ENCODE results near the gene TEX101. TPM values are rescaled to one million over a fixed set of nuclear protein-coding genes. Genes with fewer than 3 reads are reported as not detected.

Gene TEX101
- total and polyA plus RNA-seq, 8 donors = 0.28 TPM; not detected in 7

DNA sequence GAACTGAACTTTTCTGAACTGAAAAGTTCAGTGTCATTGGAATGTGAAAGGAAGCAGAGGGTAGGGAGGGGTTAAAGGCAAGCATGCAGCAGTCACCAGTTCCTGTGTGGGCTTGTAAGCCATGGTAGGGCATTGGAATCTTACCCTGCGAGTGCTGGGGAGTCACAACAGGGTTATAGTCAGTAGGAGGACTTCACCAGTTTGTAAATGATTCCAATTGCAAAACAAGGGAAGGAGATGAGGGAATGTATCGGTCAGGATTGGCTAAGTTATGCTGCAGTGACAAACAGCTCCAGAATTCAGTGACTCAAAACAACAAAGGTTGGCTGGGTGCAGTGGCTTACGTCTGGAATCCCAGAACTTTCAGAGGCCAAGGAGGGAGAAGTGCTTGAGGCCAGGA is 37.9 kb downstream of the TEX101 start:
- 67 to 72% (median 69%) methylated on average over 3 of the region's 3 CpGs for whole genome bisulfite sequencing, 5 donors
- intact Hi-C loops (cut with DNase I; ENCODE audit: low total_unique reads) = no loop called here

DNA sequence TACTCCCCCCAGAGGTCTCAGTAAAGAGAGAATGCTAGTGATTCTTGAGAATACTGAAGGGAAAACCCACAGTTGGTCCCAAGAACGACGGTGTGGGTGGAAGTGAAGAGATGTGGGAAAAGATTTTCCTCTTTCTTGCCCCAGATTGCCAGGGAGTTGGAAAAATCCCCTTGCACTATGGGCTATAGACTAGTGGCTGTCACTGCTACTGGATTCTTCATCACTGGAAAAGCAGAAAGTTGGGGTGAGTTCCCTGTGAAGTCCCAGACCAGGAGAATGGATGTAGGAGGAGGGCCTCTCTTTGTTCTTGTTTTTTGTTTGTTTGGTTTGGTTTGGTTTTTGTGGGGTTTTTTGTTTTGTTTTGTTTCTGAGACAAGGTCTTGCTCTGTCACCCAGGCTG is 39.3 kb downstream of the TEX101 start:
- no peak for DNase-seq
- intact Hi-C loops (cut with DNase I; ENCODE audit: low total_unique reads) = no loop called here
- H3K4me3 ChIP-seq = no peak overlapping the region
- H3K27ac ChIP-seq = no peak overlapping the region
- TF ChIP-seq EP300 (IDR thresholded peaks at IDR 0.05) (no peak), POLR2AphosphoS5 (IDR thresholded peaks at IDR 0.05) (no peak), POLR2A (IDR thresholded peaks at IDR 0.05) (no peak)
- TF ChIP-seq, protein P1, sequence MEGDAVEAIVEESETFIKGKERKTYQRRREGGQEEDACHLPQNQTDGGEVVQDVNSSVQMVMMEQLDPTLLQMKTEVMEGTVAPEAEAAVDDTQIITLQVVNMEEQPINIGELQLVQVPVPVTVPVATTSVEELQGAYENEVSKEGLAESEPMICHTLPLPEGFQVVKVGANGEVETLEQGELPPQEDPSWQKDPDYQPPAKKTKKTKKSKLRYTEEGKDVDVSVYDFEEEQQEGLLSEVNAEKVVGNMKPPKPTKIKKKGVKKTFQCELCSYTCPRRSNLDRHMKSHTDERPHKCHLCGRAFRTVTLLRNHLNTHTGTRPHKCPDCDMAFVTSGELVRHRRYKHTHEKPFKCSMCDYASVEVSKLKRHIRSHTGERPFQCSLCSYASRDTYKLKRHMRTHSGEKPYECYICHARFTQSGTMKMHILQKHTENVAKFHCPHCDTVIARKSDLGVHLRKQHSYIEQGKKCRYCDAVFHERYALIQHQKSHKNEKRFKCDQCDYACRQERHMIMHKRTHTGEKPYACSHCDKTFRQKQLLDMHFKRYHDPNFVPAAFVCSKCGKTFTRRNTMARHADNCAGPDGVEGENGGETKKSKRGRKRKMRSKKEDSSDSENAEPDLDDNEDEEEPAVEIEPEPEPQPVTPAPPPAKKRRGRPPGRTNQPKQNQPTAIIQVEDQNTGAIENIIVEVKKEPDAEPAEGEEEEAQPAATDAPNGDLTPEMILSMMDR (IDR thresholded peaks at IDR 0.05) = no peak
- whole genome bisulfite sequencing, 5 donors = 65 to 81% (median 77%) methylated on average over 2 of the region's 2 CpGs
- H3K4me1 ChIP-seq = peaks cover 0 to 6% (median 2%) of the 10 kb centered on the region in 4 donors
- H3K9me3 ChIP-seq = no peaks in the 10 kb centered on the region
- no peaks in the 10 kb centered on the region for H3K36me3 ChIP-seq
- no peaks in the 10 kb centered on the region for H3K27me3 ChIP-seq

More for the DNA sequence above, 37.9 kb downstream of the TEX101 start:
- Histone ChIP-seq H3K36me3 (no peaks in the 10 kb centered on the region), H3K4me3 (no peak overlapping the region), H3K4me1 (peaks cover 0 to 6% (median 2%) of the 10 kb centered on the region in 4 donors), H3K27ac (no peak overlapping the region), H3K9me3 (no peaks in the 10 kb centered on the region), H3K27me3 (no peaks in the 10 kb centered on the region)
- DNase-seq = no peak
- TF ChIP-seq EP300 (IDR thresholded peaks at IDR 0.05) (no peak), POLR2A (IDR thresholded peaks at IDR 0.05) (no peak), POLR2AphosphoS5 (IDR thresholded peaks at IDR 0.05) (no peak)
- TF ChIP-seq, protein P1 (IDR thresholded peaks at IDR 0.05) = no peak

DNA sequence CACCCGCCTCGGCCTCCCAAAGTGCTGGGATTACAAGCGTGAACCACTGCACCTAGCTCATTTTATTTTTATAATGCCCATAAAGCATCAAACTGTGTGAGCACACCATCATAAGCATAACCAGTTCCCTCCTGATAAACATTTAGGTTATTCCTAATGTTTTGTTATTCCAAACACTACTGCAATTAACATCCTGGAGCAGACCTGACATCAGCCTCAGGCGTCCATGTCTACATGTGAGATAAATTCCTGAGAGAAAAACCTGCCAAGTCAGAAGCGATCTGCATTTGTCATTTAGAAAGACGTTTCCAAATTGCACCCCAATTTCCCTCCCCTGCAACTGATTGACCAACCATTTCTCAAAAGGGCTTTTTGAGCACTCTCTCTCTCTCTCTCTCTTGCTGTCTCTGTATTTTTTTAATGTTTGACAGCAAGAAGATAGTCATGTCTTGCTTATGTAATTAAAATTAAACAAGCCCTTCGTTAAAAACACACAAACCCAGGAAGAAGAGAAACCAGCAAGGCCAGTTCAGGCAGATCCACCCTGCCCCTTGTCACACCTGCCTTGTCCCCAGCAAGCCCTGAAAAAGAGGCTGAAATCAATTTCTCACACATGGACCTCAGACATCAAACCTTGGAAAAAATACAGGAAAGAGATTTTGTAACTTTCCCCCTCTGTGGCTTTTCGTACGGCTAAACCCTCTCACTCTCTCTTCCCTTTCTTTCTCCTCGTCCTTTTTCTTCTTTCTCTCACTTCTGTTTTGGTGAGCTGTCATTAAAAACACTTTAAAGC is 40.8 kb downstream of the TEX101 start:
- H3K4me1 ChIP-seq = peaks cover 0 to 6% (median 2%) of the 10 kb centered on the region in 4 donors
- WGBS, 5 donors = 39 to 48% (median 45%) methylated on average over 10 of the region's 10 CpGs
- no peak overlapping the region for H3K4me3 ChIP-seq
- H3K36me3 ChIP-seq = no peaks in the 10 kb centered on the region
- no peaks in the 10 kb centered on the region for H3K9me3 ChIP-seq
- intact Hi-C loops (cut with DNase I; ENCODE audit: low total_unique reads) = no loop called here
- TF ChIP-seq POLR2AphosphoS5 (IDR thresholded peaks at IDR 0.05) (no peak), EP300 (IDR thresholded peaks at IDR 0.05) (no peak), POLR2A (IDR thresholded peaks at IDR 0.05) (no peak)
- TF ChIP-seq, protein P1 (IDR thresholded peaks at IDR 0.05) = no peak
- no peaks in the 10 kb centered on the region for H3K27me3 ChIP-seq
- no peak overlapping the region for H3K27ac ChIP-seq
- no peak for DNase-seq

DNA sequence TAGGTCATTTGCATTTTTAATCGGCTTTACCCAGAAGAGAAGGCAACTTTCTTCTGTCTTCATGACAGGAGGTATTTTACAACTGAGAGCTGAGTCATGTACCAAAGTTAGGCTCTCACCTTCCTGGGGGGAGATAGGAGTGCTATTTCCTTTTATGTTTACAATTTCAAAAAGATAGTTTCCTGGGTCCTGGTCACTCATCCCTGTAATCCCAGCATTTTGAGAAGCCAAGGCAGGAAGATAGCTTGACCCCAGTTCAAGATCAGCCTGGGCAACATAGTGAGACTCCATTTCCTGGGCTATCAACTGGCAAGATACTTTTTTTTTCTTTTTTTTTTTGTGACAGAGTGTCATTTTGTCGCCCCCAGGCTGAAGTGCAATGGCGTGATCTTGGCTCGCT is 43.1 kb downstream of the TEX101 start:
- intact Hi-C loops (cut with DNase I; ENCODE audit: low total_unique reads) = no loop called here
- Histone ChIP-seq H3K27me3 (no peaks in the 10 kb centered on the region), H3K36me3 (no peaks in the 10 kb centered on the region), H3K9me3 (no peaks in the 10 kb centered on the region), H3K4me1 (peaks cover 0 to 13% (median 4%) of the 10 kb centered on the region in 4 donors), H3K4me3 (no peak overlapping the region), H3K27ac (no peak overlapping the region)
- DNase-seq = no peak
- 83 to 95% (median 89%) methylated on average over 4 of the region's 4 CpGs for WGBS, 5 donors
- TF ChIP-seq EP300 (IDR thresholded peaks at IDR 0.05) (no peak), POLR2A (IDR thresholded peaks at IDR 0.05) (no peak), POLR2AphosphoS5 (IDR thresholded peaks at IDR 0.05) (no peak)
- TF ChIP-seq, protein P1 (IDR thresholded peaks at IDR 0.05) = no peak
